CD4-positive, alpha-beta T cell treated with Interleukin-17A for 4 hours (primary cell): ENCODE measurements around the gene PCDHA11.
"Not testable (repeated sequence)": the region's sequence is repeated elsewhere in the genome, so short reads cannot be mapped to it uniquely, and the experiment has no call there.

Source experiments
- DNase-seq: peaks from one replicate; pipeline ENCODE4 v3.0.0-alpha.2; 2020; ENCODE audit warnings: mixed read lengths

Gene PCDHA11

DNA sequence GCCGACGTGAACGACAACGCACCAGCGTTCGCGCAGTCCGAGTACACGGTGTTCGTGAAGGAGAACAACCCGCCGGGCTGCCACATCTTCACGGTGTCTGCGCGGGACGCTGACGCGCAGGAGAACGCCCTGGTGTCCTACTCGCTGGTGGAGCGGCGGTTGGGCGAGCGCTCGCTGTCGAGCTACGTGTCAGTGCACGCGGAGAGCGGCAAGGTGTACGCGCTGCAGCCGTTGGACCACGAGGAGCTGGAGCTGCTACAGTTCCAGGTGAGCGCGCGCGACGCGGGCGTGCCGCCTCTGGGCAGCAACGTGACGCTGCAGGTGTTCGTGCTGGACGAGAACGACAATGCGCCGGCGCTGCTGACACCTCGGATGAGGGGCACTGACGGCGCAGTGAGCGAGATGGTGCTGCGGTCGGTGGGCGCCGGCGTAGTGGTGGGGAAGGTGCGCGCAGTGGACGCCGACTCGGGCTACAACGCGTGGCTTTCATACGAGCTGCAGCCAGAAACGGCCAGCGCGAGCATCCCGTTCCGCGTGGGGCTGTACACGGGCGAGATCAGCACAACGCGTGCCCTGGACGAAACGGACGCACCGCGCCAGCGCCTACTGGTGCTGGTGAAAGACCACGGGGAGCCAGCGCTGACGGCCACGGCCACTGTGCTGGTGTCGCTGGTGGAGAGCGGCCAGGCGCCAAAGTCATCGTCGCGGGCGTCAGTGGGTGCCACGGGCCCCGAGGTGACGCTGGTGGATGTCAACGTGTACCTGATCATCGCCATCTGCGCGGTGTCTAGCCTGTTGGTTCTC, 18.7 kb upstream of the PCDHA11 start:
- not testable (repeated sequence) for DNase-seq

DNA sequence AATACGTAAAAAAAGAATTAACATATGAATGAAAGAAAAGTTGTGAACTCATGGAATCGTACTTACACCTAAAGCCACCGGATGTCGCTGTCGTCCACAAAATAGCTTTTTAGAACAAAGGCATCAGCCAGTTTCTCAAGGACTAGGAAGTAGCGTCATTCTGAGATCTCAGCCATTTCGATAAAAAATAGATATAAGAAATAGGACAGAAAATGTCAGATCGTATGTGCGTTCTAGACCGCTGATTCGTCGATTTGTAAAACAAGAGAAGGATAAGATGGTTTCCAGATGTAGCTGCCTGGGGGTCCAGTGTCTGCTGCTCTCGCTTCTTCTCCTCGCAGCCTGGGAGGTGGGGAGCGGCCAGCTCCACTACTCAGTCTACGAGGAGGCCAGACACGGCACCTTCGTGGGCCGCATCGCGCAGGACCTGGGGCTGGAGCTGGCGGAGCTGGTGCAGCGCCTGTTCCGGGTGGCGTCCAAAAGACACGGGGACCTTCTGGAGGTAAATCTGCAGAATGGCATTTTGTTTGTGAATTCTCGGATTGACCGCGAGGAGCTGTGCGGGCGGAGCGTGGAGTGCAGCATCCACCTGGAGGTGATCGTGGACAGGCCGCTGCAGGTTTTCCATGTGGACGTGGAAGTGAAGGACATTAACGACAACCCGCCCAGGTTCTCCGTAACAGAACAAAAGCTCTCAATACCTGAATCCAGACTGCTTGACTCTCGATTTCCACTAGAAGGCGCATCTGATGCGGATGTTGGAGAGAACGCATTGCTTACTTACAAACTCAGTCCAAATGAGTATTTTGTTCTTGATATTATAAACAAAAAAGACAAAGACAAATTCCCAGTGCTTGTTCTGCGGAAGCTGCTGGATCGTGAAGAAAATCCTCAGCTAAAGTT, 12.7 kb upstream of the PCDHA11 start, which contains the start of gene PCDHA10:
Gene PCDHA10 (plus strand): TSS at position 126 of the 903 bp plus-strand sequence. CDS start 152 bp downstream, at position 278.
- DNase-seq = no peak

DNA sequence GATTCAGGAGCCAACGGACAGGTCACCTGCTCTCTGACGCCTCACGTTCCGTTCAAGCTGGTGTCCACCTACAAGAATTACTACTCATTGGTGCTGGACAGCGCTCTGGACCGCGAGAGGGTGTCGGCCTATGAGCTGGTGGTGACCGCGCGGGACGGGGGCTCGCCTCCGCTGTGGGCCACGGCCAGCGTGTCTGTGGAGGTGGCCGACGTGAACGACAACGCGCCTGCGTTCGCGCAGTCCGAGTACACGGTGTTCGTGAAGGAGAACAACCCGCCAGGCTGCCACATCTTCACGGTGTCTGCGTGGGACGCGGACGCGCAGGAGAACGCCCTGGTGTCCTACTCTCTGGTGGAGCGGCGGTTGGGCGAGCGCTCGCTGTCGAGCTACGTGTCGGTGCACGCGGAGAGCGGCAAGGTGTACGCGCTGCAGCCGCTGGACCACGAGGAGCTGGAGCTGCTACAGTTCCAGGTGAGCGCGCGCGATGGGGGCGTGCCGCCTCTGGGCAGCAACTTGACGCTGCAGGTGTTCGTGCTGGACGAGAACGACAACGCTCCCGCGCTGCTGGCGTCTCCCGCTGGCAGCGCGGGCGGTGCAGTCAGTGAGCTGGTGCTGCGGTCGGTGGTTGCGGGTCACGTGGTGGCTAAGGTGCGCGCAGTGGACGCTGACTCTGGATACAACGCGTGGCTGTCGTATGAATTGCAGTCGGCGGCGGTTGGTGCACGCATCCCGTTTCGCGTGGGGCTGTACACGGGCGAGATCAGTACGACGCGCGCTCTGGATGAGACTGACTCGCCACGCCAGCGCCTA, 11.4 kb upstream of the PCDHA11 start:
- no peak for DNase-seq

DNA sequence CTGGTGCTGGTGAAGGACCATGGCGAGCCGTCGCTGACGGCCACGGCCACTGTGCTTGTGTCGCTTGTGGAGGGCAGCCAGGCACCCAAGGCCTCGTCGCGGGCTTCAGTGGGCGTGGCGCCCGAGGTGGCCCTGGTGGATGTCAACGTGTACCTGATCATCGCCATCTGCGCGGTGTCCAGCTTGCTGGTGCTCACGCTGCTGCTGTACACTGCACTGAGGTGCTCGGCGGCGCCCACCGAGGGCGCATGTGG, 10.8 kb upstream of the PCDHA11 start:
- no peak for DNase-seq

DNA sequence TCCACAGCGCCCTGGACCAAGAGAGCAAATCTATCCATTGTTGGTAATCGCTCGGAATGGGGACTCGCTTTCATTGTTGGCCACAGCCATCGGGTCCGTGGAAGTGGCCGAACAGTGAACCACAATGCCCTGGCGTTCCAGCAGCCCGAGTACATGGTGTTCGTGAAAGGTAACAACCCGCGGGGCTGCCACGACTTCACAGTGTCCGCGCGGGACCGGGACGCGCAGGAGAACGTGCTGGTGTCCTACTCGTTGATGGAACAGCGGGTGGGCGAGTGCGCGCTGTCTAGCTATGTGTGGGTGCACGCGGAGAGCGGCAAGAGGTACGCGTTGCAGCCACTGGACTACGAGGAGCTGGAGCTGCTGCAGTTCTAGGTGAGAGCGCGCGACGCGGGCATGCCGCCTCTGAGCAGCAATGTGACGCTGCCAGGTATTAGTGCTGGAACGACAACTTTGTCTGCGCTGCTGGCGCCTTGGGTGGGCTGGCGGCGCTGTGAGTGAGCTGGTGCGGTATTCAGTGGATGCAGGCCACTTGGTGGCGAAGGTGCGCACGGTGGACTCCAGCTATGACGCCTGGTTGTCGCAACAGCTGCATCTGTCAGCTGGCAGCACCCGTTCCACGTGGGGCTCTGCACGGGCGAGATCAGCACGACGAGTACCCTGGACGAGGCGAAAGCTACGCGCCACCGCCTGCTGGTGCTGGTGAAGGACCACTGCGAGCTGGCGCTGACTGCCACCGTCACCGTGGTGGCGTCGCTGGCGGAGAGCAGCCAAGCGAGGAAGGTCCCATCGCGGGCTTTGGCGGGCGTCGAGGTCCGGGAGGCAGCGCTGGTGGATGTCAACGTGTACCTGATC, 6.1 kb upstream of the PCDHA11 start:
- no peak for DNase-seq

DNA sequence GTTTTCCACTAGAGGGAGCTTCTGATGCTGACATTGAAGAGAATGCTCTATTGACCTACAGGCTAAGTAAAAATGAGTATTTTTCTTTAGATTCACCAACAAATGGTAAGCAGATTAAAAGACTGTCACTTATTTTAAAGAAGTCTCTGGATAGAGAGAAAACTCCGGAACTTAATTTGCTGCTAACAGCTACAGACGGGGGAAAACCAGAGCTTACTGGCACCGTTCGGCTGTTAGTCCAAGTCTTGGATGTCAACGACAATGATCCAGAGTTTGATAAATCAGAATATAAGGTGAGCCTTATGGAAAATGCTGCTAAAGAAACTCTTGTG, 764 bp downstream of the PCDHA11 start:
- no peak for DNase-seq

DNA sequence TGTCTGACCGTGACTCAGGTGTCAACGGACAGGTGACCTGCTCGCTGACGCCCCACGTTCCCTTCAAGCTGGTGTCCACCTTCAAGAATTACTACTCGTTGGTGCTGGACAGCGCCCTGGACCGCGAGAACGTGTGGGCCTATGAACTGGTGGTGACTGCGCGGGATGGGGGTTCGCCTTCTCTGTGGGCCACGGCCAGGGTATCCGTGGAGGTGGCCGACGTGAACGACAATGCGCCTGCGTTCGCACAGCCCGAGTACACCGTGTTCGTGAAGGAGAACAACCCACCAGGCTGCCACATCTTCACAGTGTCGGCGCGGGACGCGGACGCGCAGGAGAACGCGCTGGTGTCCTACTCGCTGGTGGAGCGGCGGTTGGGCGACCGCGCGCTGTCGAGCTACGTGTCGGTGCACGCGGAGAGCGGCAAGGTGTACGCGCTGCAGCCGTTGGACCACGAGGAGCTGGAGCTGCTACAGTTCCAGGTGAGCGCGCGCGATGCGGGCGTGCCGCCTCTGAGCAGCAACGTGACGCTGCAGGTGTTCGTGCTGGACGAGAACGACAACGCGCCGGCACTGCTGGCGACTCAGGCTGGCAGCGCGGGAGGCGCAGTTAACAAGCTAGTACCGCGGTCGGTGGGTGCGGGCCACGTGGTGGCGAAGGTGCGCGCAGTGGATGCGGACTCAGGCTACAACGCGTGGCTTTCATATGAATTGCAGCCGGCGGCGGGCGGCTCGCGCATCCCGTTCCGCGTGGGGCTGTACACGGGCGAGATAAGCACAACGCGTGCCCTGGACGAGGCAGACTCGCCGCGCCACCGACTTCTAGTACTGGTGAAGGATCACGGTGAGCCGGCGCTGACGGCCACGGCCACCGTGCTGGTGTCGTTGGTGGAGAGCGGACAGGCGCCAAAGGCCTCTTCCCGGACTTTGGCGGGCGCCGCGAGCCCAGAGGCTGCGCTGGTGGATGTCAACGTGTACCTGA, 1.8 kb downstream of the PCDHA11 start:
- DNase-seq = no peak

DNA sequence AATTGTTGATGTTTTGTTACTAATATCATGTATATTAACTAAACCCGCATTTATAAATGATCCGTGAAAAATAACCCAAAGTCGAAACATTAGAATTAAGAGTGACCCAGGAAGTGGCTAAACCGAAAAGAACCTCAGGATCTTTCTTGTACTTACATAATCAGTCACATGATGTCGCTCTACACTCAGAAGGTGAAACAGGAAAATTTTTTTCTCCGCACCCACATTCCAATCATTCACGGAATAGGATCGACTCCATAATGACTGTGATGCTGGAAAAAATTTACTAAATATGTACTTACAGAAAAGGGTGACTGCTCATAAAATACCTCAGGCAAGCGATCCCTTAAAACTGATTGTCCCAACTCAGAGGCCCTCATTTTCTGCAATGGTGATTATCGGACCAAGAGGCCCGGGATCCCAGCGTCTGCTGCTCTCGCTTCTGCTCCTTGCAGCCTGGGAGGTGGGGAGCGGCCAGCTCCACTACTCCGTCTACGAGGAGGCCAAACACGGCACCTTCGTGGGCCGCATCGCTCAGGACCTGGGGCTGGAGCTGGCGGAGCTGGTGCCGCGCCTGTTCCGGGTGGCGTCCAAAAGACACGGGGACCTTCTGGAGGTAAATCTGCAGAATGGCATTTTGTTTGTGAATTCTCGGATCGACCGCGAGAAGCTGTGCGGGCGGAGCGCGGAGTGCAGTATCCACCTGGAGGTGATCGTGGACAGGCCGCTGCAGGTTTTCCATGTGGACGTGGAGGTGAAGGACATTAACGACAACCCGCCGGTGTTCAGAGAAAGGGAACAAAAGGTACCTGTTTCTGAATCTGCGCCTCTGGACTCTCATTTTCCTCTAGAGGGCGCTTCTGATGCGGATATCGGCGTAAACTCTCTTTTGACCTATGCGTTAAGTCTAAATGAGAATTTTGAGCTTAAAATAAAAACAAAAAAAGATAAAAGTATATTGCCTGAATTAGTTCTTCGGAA, 6.6 kb downstream of the PCDHA11 start, which contains the start of gene PCDHA12:
Gene PCDHA12 (plus strand): TSS at position 224 of the 981 bp plus-strand sequence. CDS start 165 bp downstream, at position 389.
- DNase-seq = no peak

DNA sequence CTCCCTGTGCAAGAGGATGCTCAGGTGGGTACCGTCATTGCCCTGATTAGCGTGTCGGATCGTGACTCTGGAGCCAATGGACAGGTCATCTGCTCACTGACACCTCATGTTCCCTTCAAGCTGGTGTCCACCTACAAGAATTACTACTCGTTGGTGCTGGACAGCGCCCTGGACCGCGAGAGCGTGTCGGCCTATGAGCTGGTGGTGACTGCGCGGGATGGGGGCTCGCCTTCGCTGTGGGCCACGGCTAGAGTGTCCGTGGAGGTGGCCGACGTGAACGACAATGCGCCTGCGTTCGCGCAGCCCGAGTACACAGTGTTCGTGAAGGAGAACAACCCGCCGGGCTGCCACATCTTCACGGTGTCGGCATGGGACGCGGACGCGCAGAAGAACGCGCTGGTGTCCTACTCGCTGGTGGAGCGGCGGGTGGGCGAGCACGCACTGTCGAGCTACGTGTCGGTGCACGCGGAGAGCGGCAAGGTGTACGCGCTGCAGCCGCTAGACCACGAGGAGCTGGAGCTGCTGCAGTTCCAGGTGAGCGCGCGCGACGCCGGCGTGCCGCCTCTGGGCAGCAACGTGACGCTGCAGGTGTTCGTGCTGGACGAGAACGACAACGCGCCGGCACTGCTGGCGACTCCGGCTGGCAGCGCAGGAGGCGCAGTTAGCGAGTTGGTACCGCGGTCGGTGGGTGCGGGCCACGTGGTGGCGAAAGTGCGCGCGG, 7.9 kb downstream of the PCDHA11 start:
- DNase-seq = not testable (repeated sequence)

DNA sequence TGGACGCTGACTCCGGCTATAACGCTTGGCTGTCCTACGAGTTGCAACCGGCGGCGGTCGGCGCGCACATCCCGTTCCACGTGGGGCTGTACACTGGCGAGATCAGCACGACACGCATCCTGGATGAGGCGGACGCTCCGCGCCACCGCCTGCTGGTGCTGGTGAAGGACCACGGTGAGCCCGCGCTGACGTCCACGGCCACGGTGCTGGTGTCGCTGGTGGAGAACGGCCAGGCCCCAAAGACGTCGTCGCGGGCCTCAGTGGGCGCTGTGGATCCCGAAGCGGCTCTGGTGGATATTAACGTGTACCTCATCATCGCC, 8.5 kb downstream of the PCDHA11 start:
- DNase-seq = no peak

DNA sequence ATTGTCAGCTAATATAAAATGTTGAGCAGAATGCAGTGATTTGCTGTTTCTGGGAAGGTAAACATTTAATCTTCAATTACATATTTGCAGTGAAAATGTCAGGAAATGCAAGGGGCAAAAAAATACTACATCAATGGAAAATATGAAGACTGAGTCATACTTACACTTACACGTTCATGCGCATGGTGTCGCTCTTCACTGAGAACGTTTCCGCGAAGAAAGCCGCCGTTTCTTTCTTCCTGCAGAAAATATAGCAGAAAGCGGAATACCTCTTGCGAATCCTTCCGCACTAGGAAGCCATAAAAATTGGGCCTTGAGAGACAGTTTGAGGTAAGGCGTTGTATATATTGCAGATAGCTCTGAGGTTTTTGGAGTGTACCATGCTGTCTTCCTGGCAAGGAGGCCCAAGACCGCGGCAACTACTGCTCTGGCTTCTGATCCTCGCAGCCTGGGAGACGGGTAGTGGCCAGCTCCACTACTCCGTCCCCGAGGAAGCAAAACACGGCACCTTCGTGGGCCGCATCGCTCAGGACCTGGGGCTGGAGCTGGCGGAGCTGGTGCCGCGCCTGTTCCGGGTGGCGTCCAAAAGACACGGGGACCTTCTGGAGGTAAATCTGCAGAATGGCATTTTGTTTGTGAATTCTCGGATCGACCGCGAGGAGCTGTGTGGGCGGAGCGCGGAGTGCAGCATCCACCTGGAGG, 13.3 kb downstream of the PCDHA11 start, which contains the start of gene PCDHA13:
Gene PCDHA13 (plus strand): TSS at position 236 of the 702 bp plus-strand sequence. CDS start 145 bp downstream, at position 381.
- DNase-seq = no peak

DNA sequence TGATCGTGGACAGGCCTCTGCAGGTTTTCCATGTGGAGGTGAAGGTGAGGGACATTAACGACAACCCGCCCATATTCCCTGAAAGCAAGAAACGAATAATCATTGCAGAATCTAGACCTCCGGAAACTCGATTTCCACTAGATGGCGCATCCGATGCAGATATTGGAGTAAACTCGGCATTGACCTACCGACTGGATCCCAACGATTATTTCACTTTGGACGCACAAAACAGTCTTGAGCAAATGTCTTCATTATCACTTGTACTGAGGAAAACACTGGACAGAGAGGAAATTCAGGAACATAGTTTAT, 13.8 kb downstream of the PCDHA11 start:
- no peak for DNase-seq

DNA sequence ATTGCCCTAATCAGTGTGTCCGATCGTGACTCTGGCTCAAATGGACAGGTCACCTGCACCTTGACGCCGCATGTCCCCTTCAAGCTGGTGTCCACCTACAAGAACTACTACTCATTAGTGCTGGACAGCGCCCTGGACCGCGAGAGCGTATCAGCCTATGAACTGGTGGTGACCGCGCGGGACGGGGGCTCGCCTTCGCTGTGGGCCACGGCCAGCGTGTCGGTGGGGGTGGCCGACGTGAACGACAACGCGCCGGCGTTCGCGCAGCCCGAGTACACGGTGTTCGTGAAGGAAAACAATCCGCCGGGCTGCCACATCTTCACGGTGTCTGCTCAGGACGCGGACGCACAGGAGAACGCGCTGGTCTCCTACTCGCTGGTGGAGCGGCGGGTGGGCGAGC, 14.6 kb downstream of the PCDHA11 start:
- no peak for DNase-seq

DNA sequence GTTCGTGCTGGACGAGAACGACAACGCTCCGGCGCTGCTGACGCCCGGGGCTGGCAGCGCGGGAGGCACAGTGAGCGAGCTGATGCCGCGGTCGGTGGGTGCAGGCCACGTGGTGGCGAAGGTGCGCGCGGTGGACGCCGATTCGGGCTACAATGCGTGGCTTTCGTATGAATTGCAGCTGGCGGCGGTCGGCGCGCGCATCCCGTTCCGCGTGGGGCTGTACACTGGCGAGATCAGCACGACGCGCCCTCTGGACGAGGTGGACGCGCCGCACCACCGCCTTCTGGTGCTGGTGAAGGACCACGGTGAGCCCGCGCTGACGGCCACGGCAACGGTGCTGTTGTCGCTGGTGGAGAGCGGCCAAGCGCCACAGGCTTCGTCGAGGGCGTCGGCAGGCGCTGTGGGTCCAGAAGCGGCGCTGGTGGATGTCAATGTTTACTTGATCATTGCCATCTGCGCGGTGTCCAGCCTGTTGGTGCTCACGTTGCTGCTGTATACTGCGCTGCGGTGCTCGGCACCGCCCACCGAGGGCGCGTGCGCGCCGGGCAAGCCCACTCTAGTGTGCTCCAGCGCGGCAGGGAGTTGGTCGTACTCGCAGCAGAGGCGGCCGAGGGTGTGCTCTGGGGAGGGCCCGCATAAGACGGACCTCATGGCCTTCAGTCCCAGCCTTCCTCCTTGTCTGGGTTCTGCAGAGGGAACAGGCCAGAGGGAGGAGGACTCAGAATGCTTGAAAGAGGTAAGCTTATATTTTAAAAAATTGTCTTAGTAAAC, 15.4 kb downstream of the PCDHA11 start:
- no peak for DNase-seq

DNA sequence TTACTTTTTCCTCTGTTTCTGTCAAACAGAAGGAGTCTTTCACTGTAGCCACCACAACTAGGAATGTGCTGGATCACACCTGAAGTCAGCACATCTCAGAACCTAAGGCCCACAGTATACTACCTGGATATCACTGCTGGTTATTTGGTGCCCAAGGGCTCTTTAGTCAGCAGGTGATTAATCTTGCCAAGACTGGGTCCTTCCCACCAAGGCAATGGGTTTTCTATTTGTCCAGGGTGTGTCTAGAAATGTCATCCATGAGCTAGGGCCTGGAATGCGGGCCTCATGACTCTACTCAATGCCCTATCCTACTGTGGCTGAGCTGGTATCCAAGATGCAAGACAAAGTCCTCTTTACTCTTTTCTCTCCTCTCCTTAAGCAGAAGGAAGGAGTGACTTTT, 47.6 kb downstream of the PCDHA11 start:
- DNase-seq = no peak
